DND-41 (cell line): ENCODE measurements around the gene XIAP.

Experiments used
- EZH2 ChIP-seq: IDR thresholded peaks from 3 replicates; pipeline ENCODE4 v1.6.1; 2012; ENCODE audit warnings: borderline replicate concordance, low read depth, mild to moderate bottlenecking, moderate library complexity, low read length, inconsistent platforms; ENCODE audit not compliant: severe bottlenecking
- TF ChIP-seq, protein P1 (sequence below): IDR thresholded peaks from 2 replicates; pipeline ENCODE4 v1.5.1; 2012; ENCODE audit warnings: borderline replicate concordance, low read length, moderate library complexity, mild to moderate bottlenecking; ENCODE audit not compliant: poor library complexity, severe bottlenecking; ENCODE audit errors: extremely low read depth

DNA sequence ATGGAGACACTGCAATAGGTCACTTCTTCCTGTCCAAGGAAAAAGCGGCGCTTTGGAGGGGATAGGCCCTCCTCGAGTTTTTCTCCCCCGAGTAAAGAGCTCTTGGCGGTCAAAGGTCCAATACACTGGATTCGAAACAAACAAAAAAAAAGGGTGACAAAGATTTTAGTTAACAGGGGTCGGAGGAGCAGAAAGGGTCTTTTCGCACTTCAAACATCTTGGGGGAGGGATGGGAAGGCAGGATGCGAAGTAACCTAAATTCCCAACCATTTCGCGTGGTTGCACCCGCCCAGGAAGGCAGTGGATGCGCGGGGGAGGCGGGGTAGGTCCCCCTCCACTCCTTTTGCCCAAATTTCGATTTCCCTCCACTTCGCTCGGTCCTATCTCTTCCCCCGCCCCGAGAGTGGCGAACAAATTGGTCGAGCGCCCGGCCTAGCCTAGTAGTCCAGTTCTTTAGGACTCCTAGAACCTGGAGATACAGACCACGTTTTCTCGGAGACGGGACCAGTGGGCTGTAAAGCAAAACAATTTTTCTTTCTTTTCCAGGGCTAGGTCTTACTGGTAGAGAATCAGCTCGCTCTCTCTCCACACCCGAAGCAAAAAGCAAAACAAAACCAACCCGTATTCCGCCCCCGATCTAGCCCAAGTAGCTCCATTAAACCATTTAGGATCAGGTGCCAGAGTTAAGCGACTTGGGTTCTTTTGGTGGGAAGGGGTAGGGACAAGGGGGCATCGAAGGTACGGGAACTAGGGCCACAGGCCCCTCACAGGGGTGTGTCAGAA is 99.6 kb downstream of the XIAP start:
- TF ChIP-seq, protein P1, sequence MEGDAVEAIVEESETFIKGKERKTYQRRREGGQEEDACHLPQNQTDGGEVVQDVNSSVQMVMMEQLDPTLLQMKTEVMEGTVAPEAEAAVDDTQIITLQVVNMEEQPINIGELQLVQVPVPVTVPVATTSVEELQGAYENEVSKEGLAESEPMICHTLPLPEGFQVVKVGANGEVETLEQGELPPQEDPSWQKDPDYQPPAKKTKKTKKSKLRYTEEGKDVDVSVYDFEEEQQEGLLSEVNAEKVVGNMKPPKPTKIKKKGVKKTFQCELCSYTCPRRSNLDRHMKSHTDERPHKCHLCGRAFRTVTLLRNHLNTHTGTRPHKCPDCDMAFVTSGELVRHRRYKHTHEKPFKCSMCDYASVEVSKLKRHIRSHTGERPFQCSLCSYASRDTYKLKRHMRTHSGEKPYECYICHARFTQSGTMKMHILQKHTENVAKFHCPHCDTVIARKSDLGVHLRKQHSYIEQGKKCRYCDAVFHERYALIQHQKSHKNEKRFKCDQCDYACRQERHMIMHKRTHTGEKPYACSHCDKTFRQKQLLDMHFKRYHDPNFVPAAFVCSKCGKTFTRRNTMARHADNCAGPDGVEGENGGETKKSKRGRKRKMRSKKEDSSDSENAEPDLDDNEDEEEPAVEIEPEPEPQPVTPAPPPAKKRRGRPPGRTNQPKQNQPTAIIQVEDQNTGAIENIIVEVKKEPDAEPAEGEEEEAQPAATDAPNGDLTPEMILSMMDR, result no peak
- no peak for TF ChIP-seq EZH2
